NCI-H748 (cell line): ENCODE measurements around the gene FGF5.
"Not testable (repeated sequence)": the region's sequence is repeated elsewhere in the genome, so short reads cannot be mapped to it uniquely, and the experiment has no call there.

ENCODE experiments used
- DNase-seq: peaks from one replicate; lab custom pipeline; 2025; ENCODE audit not compliant: unreplicated experiment; lab: John Stamatoyannopoulos, UW

FGF5 gene

GRCh38 chr4:80253510-80253909, 13.0 kb upstream of the FGF5 start:
- DNase-seq, result no peak

DNA sequence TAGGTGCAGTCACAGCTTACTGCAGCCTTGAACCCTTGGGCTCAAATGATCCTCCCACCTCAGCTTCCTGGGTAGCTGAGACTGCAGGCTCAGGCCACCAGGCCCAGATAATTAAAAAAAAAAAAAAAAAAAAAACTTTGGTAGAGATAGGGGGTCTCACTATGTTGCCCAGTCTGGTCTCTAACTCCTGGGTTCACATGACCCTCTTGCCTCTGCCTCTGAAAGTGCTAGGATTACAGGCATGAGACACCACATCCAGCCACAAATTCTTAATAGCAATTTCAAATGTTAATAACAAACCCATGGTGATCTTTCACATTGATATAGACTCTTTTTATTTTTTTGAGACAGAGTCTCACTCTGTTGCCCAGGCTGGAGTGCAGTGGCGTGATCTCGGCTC, 12.3 kb upstream of the FGF5 start:
- no peak for DNase-seq

DNA sequence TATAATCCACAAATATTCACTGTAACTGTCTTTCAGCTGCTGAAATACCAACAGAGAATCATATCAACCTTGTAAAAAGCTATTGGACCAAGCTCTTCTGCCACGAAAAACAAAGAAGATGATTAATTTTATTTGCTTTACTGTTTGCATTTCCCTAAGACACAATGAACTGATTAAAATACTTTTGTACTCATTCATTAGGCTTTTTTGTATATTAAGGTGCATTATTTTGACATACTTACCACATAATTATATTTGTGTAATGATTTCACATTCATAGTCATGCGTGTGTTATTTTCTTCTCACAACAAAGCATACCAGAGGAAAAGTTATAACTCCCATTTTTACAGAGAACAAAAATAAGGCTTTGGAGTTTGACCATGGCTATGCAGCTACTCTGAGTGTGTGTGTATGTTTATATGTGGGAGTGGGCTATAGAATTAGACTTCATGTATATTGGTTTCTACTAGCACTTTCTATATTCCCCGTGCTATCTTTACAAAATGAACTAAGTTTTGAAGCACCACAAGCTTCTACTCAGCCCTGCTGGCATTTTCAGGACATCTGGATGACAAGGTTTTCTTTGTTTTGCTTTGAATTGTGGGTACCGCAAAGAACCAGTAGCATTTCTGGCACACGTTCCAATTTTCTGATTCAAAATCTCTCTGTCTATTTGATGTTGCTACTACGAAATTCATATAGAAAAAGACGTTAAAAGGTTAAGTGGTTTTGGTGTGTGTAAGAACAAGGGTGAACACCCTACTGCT, 11.0 kb upstream of the FGF5 start:
- DNase-seq, result peak; percentile 55

GRCh38 chr4:80257851-80258250, 8.6 kb upstream of the FGF5 start:
- no peak for DNase-seq

GRCh38 chr4:80259012-80259411, 7.5 kb upstream of the FGF5 start:
- peak; percentile 96 for DNase-seq

DNA sequence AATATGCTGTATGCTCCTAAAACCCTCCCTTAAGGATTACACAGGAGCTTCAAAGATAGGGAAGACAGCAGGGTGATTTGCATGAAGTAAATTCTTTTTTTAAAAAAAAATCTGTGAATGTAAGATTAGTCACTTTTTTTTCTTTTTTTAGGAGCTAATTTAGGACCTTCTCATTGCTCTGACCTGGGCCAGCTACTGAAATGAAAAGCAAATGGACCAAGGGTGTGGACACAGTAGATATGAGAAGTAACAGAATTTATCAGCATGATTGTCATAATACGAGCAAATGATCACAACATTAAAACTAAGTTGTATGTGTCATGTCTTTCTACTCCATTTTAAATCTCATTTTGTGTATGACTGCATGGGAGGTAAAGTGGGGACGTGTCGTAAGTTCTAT, 6.6 kb upstream of the FGF5 start:
- DNase-seq, result peak; percentile 23

GRCh38 chr4:80261989-80262600, 4.4 kb upstream of the FGF5 start:
- no peak for DNase-seq

DNA sequence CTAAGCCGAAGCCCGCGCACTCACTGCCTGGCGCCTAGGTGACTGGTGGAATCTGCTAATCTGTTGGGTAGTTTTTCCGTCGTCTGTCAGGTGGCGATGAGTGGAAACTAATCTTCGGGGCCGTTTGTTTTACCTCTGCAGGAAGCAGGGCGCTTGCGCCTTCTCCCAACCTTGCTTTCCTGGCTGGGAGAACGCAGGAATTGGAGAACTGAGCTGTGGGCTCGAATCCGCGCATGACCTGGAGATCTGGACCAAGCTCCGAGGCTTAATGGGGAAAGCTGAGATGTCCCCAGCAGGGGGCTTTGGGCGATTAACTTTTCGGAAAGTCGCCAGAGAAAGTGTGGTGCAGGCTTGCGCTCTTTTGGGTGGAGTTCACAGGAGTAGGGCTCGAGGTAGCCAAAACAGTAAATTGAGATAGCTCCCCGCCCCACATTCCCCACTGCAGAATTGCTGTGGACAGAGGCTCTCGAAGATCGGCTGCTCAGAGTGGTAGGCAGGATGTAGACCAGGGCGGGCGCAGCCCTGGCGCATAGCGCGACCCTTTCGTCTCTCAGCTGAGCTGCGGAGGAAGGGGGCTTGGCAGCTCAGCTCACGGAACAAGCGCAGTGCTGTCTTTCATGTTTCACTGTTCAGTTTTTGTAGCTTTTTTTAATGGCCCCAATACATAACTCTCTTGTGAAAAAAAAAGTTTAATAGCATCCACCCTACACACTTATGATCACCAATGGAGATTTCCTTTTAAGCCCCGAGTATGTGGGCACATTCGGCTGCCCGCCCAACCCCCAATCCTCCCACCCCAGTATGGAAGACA, 2.7 kb upstream of the FGF5 start:
- no peak for DNase-seq

- DNase-seq, result no peak
Measured at GRCh38 chr4:80264352-80264647, 2.2 kb upstream of the FGF5 start.

GRCh38 chr4:80264825-80265224, 1.6 kb upstream of the FGF5 start:
- no peak for DNase-seq

DNA sequence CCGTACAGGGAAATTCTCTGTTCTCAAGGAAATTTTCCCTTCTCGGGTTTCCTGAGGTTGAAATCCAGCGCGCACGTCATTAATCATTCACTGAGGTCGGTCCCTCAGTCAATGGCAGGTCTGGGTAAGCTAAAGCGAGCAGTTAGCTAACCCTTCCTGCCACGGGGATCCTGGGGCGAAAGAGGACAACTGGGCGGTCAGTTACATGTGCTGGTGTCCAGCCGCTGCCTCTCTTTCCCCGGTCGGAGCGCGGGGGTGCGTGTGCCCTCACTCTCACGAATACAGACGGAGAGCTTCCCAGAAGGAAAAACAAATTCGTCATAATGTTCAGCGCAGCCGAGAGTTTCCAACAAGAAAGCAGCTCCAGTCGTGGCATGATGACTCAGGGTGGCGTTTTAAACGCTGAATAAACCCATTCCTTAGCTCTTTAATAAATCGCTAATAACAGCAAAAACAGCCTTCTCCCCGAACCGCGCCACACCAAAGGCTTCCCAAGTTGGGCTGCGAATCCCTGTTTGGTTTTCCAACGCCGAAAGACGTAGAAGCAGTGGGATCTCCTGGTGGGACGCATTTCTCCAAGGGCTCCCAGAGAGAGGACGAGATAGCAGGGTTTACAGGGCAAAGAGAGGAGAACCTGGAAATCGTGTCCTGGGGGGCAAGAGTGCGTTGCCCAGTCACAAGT, 752 bp upstream of the FGF5 start:
- DNase-seq, result peak; percentile 58

DNA sequence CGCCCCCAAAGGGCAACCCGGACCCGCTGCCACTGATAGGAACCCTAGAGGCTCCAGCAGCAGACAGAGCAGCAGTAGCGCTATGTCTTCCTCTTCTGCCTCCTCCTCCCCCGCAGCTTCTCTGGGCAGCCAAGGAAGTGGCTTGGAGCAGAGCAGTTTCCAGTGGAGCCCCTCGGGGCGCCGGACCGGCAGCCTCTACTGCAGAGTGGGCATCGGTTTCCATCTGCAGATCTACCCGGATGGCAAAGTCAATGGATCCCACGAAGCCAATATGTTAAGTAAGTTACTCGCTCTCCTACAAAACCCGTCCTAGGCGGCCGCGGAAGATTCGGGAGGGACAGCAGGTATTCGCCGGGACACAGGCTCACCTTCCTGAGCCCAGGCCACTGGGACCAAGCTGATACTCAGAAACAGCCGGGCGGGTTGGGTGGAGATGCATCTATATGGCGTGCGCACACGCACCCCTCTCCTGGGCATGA, 477 bp downstream of the FGF5 start:
- peak; percentile 70 for DNase-seq

- DNase-seq, result peak; percentile 79
Measured at GRCh38 chr4:80268081-80268823, 1.8 kb downstream of the FGF5 start.

DNA sequence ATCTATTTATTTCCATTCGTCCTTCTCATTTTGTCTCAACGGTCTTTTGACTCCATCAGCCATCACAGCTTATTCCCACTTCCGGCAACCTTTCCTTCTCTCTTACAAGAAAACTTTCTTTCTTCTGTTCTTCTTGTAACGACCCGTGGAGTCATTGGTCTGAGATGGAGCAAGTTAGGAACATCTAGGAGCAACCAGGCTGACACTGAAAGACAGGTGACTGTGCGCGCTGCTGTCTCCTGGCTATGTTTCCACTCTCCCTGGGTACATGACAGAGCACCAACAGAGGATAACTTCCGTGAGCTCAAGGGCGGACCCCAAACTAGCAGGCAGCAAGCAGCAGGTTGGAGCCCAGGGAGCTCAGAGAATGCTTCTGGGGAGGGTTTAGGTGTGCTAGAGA, 2.5 kb downstream of the FGF5 start:
- peak; percentile 45 for DNase-seq

DNA sequence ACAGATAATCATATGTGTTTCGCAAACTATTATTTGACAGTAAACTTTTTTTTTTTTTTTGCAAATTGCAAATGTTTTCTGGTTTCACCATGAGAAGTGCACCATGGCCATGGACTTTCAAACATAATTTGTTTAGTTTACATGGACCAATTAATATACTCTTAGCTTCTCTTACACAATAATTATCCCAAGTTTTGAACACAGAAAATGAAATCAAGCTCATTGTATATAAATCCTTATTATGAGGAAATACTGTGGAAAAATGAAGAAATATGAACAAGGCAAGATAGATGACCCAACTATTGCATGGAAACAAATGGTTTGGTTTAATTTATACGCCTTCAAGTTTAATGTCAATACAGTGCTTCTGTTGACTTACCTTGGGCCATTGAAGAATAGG, 3.9 kb downstream of the FGF5 start:
- DNase-seq, result no peak

- no peak for DNase-seq
Measured at GRCh38 chr4:80270868-80271267, 4.4 kb downstream of the FGF5 start.

GRCh38 chr4:80271801-80272200, 5.3 kb downstream of the FGF5 start:
- no peak for DNase-seq

GRCh38 chr4:80276931-80277330, 10.5 kb downstream of the FGF5 start:
- no peak for DNase-seq

DNA sequence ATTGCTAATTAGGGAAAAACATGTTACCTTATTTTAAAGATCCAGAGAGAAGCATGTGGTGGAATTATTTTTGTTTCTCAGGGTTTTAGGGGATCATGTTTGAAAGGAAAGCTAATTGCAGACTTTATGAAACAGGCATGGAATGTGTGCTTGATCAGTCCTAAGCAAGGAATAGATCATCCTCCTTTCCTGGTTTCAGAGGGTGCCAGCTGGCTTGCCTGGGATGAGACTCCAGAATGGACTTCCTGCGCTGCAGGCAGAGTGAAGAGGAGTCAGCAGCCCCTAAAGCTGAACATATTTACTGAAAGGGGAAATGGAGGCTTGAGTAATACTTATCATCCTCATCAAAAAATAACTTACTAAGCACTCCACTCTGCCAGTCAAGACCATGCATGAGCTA, 13.3 kb downstream of the FGF5 start:
- no peak for DNase-seq

DNA sequence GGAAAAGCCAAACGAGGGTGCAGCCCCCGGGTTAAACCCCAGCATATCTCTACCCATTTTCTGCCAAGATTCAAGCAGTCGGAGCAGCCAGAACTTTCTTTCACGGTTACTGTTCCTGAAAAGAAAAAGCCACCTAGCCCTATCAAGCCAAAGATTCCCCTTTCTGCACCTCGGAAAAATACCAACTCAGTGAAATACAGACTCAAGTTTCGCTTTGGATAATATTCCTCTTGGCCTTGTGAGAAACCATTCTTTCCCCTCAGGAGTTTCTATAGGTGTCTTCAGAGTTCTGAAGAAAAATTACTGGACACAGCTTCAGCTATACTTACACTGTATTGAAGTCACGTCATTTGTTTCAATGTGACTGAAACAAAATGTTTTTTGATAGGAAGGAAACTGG, 20.0 kb downstream of the FGF5 start:
- DNase-seq, result no peak

DNA sequence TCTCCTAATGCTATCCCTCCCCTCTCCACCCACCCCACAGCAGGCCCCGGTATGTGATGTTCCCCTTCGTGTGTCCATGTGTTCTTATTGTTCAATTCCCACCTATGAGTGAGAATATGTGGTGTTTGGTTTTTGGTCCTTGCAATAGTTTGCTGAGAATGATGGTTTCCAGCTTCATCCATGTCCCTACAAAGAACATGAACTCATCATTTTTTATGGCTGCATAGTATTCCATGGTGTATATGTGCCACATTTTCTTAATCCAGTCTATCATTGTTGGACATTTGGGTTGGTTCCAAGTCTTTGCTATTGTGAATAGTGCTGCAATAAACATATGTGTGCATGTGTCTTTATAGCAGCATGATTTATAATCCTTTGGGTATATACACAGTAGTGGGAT, 24.2 kb downstream of the FGF5 start:
- DNase-seq, result not testable (repeated sequence)
